Renal pelvis (tissue), 4 donors: ENCODE data around the gene STRADB. TPM values are rescaled to one million over a fixed set of nuclear protein-coding genes. Genes with fewer than 3 reads are reported as not detected.

ENCODE experiments used
- DNase-seq: peaks from one replicate; pipeline ENCODE4 v3.0.0-alpha.2; 2013
- polyA plus RNA-seq, 3 donors: library from polyadenylated mRNA; unstranded; fragments of 120-200 nt; gene quantifications; one replicate each; pipeline ENCODE4 v1.2.1, GENCODE V29; 2013; ENCODE audit not compliant: insufficient read length in 3 of 3

Gene STRADB
- polyA plus RNA-seq, 3 donors: 63.8 to 110 (median 101) TPM

- no peak for DNase-seq
These were observed 71.4 kb downstream of the STRADB start for GRCh38 chr2:201522965-201523364.

- DNase-seq: no peak
These were observed 72.0 kb downstream of the STRADB start for GRCh38 chr2:201523506-201523905.

Other genes with a start within 250 kb of the STRADB start
- gene CASP8, start 191.2 kb upstream of the STRADB start, polyA plus RNA-seq: 10 to 100 TPM; 11.5 to 14.3 (median 12.8) TPM
- gene FLACC1, start 94.4 kb upstream of the STRADB start, polyA plus RNA-seq: 1 to 10 TPM; 1.6 to 4.8 (median 2.9) TPM
- 10 to 100 TPM; 36.6 to 45.8 (median 41.5) TPM for gene TRAK2, start 282 bp upstream of the STRADB start, polyA plus RNA-seq
- 10 to 100 TPM; 47.7 to 62.6 (median 48.6) TPM for gene TMEM237, start 191.8 kb downstream of the STRADB start, polyA plus RNA-seq
- gene MPP4, start 246.9 kb downstream of the STRADB start, polyA plus RNA-seq: under 1 TPM; 0.09 to 0.43 (median 0.23) TPM